Tibial nerve (tissue), 3 donors: Measurements from ENCODE around the gene WWC1.

Experiments used
- POLR2A ChIP-seq, 2 donors: fragments of 450-650 bp; IDR thresholded peaks; one replicate each; pipeline ENCODE4 v1.6.1; 2017; ENCODE audit warnings: antibody characterized with exemption in 2 of 2, mild to moderate bottlenecking in 2 of 2, moderate library complexity in 2 of 2
- TF ChIP-seq, protein P1 (sequence below), 5 experiments: fragments of 200-600 bp in 3 of 5; fragments of 450-650 bp in 2 of 5; sonication (generic) in 3 of 5; IDR thresholded peaks; one replicate each; pipeline ENCODE4 v1.5.1; 2016 to 2019; ENCODE audit warnings: antibody characterized with exemption in 5 of 5, mild to moderate bottlenecking in 3 of 5, moderate library complexity in 2 of 5

DNA sequence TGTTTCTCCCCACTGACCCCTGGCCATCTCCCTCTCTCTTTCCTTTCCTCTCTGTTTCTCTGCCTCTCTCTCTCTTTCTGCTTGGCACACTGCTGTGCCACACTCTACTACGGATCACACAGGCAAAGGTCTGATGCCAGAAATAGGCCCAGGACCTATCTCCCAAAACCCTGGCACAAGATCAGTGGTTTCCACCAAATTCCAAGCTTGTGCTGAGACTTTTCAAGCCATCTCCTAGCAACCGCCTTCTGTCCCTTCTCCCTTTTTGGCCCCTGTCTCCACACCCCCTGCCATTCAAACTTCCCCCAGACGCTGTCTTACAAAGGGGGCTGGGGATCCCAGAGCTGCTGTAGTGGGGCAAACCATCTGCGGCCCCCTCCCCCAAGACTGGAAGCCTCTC lies 156.4 kb downstream of the WWC1 start:
- TF ChIP-seq, protein P1, sequence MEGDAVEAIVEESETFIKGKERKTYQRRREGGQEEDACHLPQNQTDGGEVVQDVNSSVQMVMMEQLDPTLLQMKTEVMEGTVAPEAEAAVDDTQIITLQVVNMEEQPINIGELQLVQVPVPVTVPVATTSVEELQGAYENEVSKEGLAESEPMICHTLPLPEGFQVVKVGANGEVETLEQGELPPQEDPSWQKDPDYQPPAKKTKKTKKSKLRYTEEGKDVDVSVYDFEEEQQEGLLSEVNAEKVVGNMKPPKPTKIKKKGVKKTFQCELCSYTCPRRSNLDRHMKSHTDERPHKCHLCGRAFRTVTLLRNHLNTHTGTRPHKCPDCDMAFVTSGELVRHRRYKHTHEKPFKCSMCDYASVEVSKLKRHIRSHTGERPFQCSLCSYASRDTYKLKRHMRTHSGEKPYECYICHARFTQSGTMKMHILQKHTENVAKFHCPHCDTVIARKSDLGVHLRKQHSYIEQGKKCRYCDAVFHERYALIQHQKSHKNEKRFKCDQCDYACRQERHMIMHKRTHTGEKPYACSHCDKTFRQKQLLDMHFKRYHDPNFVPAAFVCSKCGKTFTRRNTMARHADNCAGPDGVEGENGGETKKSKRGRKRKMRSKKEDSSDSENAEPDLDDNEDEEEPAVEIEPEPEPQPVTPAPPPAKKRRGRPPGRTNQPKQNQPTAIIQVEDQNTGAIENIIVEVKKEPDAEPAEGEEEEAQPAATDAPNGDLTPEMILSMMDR (IDR thresholded peaks at IDR 0.05) = no peak
- no peak for TF ChIP-seq POLR2A (IDR thresholded peaks at IDR 0.05)
